Right lobe of liver (tissue), 6 donors: ENCODE data around the gene CYTIP. TPM values are rescaled to one million over a fixed set of nuclear protein-coding genes. Genes with fewer than 3 reads are reported as not detected.

Source experiments
- ATAC-seq, 4 donors: fragments of 200-7000 bp; cut with Tn5 transposase; one replicate each; pipeline ENCODE4 v1.9.1; 2020; ENCODE audit warnings: mild to moderate bottlenecking in 4 of 4, moderate library complexity in 4 of 4
- DNase-seq, 3 donors: peaks; one replicate each; pipeline ENCODE4 v3.0.0-alpha.2; 2020
- H3K27ac ChIP-seq, 3 donors: fragments of 200-600 bp; one replicate each; pipeline ENCODE4 v1.8.0; 2022
- H3K27me3 ChIP-seq, 2 donors: fragments of 200-600 bp; one replicate each; pipeline ENCODE4 v1.8.0; 2022
- H3K36me3 ChIP-seq, 4 donors: fragments of 200-600 bp; sonication (generic) in 1 of 4; one replicate each; pipeline versions ENCODE4 v1.5.1 to v1.8.0; 2017 to 2022; ENCODE audit warnings: control low read depth in 1 of 4
- H3K4me1 ChIP-seq, 4 donors: fragments of 200-600 bp; sonication (generic) in 1 of 4; one replicate each; pipeline versions ENCODE4 v1.5.1 to v1.8.0; 2017 to 2022; ENCODE audit warnings: control low read depth in 1 of 4
- H3K4me3 ChIP-seq, 3 donors: fragments of 200-600 bp; one replicate each; pipeline ENCODE4 v1.8.0; 2022
- H3K9me3 ChIP-seq, 4 donors: fragments of 200-600 bp; sonication (generic) in 1 of 4; one replicate each; pipeline versions ENCODE4 v1.5.1 to v1.8.0; 2017 to 2022; ENCODE audit warnings: control low read depth in 1 of 4
- POLR2A ChIP-seq: fragments of 450-650 bp; IDR thresholded peaks from one replicate; pipeline ENCODE4 v1.6.1; 2017; ENCODE audit warnings: antibody characterized with exemption, mild to moderate bottlenecking
- WGBS: methylation state at CpG from one replicate; pipeline ENCODE4 v1.1.6; 2018; ENCODE audit warnings: low coverage, low lambda C conversion rate; ENCODE audit not compliant: insufficient coverage; ENCODE audit errors: missing lambda C conversion rate; 5-methylcytosine and 5-hydroxymethylcytosine counted together
- intact Hi-C, 2 donors: fragments of 100-400 bp; cut with DNase I; formaldehyde crosslinking; loops; one replicate each; pipeline versions ENCODE4 v1.11.2 to v1.14.1; 2022
- total RNA-seq, 6 experiments: library from RNA; depleted of rRNA in 2 of 6; stranded (reverse); fragments of >200 nt in 2 of 6; fragmentation: NEBNext Ultra II Directional in 3 of 6; extraction: Animal tissue kit (Norgen Biotek cat#: 25700) in 3 of 6; gene quantifications; one replicate each; pipeline versions ENCODE4 v1.1.0 to v1.2.4, GENCODE V29; 2016 to 2023
- TF ChIP-seq, protein P1 (sequence below), 4 donors: fragments of 200-600 bp in 3 of 4; fragments of 450-650 bp in 1 of 4; IDR thresholded peaks; one replicate each; pipeline versions ENCODE4 v1.5.1 to v1.8.0; 2016 to 2022; ENCODE audit warnings: antibody characterized with exemption in 4 of 4, mild to moderate bottlenecking in 2 of 4
- donor health status: DM: no; HTN: yes; CAD: no.
- donor health status: DM: no; HTN: no; CAD: no.
- donor health status: DM: no; HTN: no; CAD: no.
- donor health status: DM: no; HTN: yes; CAD: no.
- donor health status: DM: no; HTN: yes; CAD: no.

The CYTIP gene
- total RNA-seq, 6 experiments from 2014 or later: 1.1 to 6.0 (median 2.9) TPM

DNA sequence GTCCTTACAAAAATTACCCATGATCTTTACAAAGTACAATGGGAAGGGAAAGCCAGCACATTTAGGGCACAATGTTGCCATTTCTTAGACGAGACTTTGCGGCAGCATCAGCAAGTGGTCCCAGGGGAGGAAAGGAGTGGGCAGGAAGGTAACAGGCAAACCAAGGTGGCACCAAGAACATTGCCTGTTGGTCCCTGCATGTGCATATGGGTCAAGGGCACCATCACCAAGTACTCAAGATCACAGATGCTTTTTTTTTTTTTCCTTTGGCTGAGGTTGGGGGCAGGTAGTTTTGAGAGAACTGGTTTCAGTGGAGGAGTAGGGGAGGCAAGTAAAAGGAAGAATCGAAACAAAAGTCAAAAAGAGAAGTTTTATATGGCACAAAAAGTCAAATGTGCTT, 752 bp upstream of the CYTIP start:
- H3K36me3 ChIP-seq: no peaks in the 10 kb centered on the region
- no peak for TF ChIP-seq POLR2A
- TF ChIP-seq, protein P1, sequence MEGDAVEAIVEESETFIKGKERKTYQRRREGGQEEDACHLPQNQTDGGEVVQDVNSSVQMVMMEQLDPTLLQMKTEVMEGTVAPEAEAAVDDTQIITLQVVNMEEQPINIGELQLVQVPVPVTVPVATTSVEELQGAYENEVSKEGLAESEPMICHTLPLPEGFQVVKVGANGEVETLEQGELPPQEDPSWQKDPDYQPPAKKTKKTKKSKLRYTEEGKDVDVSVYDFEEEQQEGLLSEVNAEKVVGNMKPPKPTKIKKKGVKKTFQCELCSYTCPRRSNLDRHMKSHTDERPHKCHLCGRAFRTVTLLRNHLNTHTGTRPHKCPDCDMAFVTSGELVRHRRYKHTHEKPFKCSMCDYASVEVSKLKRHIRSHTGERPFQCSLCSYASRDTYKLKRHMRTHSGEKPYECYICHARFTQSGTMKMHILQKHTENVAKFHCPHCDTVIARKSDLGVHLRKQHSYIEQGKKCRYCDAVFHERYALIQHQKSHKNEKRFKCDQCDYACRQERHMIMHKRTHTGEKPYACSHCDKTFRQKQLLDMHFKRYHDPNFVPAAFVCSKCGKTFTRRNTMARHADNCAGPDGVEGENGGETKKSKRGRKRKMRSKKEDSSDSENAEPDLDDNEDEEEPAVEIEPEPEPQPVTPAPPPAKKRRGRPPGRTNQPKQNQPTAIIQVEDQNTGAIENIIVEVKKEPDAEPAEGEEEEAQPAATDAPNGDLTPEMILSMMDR (IDR thresholded peaks at IDR 0.05): no peak
- no peaks in the 10 kb centered on the region for H3K9me3 ChIP-seq
- 60% methylated on average over 3 of the region's 3 CpGs for WGBS
- intact Hi-C loops: no loop called here
- ATAC-seq (no peak), DNase-seq (no peak)
- no peak overlapping the region for H3K4me3 ChIP-seq
- no peaks in the 10 kb centered on the region for H3K27me3 ChIP-seq
- no peaks in the 10 kb centered on the region for H3K4me1 ChIP-seq
- H3K27ac ChIP-seq: peak overlapping the region; percentile 7 to 67 (median 15)

DNA sequence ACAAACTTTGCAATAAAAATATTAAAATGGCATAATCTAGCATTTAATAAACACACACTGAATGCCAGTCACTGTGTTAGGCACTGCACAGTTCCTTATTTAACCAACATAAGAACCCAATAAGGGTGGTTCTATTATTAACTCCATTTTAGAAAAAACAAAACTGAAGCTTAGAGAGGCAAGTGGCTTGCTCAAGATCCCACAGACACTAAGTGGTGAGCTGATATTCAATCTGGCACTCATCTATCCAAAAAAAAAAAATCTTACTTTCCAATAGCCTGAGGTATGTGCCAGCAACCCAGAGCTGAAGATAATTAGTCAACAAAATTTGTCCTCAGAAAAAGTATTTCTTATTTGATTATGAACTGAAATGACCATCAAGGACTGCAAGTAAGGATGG, 799 bp downstream of the CYTIP start:
- H3K4me1 ChIP-seq: no peaks in the 10 kb centered on the region
- H3K27ac ChIP-seq: peak overlapping the region in 2 of 3 donors; percentile 67 to 72
- DNase-seq: no peak
- no peaks in the 10 kb centered on the region for H3K9me3 ChIP-seq
- peak in 1 of 4 donors; percentile 9 for ATAC-seq
- no peak for TF ChIP-seq POLR2A
- TF ChIP-seq, protein P1 (IDR thresholded peaks at IDR 0.05): no peak
- peak overlapping the region; percentile 15 to 41 (median 22) for H3K4me3 ChIP-seq
- H3K36me3 ChIP-seq: no peaks in the 10 kb centered on the region
- intact Hi-C loops: no loop called here
- H3K27me3 ChIP-seq: no peaks in the 10 kb centered on the region

DNA sequence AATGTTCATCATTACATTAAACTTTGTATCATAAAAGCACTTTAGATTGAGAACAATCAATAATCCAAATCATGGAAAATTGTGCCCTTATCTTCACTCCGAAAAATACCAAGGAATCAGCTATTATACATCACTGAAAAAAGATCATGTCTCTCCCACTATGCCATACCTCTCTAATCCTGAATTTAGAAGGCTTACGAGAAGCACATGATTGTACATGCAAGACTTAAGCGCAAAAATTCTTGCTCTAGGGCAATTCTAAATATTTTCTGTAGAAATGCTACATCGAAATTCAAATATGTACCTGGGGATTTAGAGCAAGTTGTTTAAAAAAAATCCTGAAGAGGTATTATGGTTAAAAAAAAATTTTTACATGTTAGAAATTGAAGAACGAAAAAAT, 1.3 kb downstream of the CYTIP start:
- Histone ChIP-seq H3K9me3 (no peaks in the 10 kb centered on the region), H3K27me3 (no peaks in the 10 kb centered on the region), H3K27ac (peak overlapping the region in 2 of 3 donors; percentile 67 to 72), H3K4me1 (no peaks in the 10 kb centered on the region), H3K4me3 (peak overlapping the region in 2 of 3 donors; percentile 15 to 41), H3K36me3 (no peaks in the 10 kb centered on the region)
- TF ChIP-seq POLR2A: no peak
- TF ChIP-seq, protein P1 (IDR thresholded peaks at IDR 0.05): no peak
- intact Hi-C loops: no loop called here
- no peak for DNase-seq
- no peak for ATAC-seq
- WGBS: 32% methylated on average over 5 of the region's 5 CpGs

DNA sequence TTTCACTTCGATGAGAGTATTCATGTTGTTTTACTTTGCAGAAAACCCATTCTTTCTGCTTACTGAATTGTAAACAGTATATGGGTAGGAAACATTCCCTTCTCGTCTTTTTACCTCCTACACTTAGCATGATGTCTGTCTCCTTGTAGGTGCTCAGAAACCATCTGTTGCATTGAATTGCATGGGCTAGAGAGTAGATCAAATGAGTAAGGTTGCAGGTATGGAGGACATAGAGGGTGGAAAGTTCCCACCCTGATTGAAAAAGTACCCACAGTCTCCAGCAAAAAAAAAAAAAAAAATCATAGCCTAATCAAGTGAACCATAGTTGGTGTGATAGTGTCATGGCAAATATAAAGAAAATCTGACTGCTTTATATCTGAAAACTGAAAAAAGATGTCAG, 1.7 kb downstream of the CYTIP start:
- no peak for TF ChIP-seq POLR2A
- TF ChIP-seq, protein P1 (IDR thresholded peaks at IDR 0.05): no peak
- WGBS: 40% methylated on average over 2 of the region's 2 CpGs
- H3K4me1 ChIP-seq: no peaks in the 10 kb centered on the region

DNA sequence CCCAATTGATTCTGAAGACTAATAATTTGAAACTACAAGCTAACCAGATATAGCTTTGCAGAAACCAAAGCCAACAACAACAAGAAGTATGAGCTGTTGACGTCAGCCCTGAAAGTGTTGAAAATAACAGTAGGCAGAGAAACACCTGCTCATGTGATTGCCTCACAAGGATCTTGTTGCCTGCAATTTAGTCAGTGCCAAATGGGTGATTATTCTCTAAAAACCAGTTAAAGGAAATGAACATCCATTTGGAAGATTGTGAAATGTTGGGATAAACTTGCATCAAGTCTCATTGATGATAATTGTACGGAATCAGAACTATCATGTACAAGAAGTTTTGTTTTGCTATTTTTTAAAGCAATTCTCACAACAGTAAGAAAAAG, 2.8 kb downstream of the CYTIP start:
- Histone ChIP-seq H3K36me3 (no peaks in the 10 kb centered on the region), H3K27ac (peak overlapping the region in 2 of 3 donors; percentile 20 to 72), H3K4me3 (peak overlapping the region; percentile 7 to 41 (median 15)), H3K4me1 (no peaks in the 10 kb centered on the region), H3K27me3 (no peaks in the 10 kb centered on the region), H3K9me3 (no peaks in the 10 kb centered on the region)
- intact Hi-C loops: no loop called here
- DNase-seq (no peak), ATAC-seq (peak in 3 of 4 donors; percentile 21 to 39 (median 25))
- TF ChIP-seq, protein P1 (IDR thresholded peaks at IDR 0.05): no peak
- 32% methylated on average over 2 of the region's 2 CpGs for WGBS

More for the DNA sequence above, 1.7 kb downstream of the CYTIP start:
- Histone ChIP-seq H3K27me3 (no peaks in the 10 kb centered on the region), H3K36me3 (no peaks in the 10 kb centered on the region), H3K9me3 (no peaks in the 10 kb centered on the region), H3K4me3 (peak overlapping the region; percentile 7 to 41 (median 15)), H3K27ac (peak overlapping the region; percentile 31 to 72 (median 67))
- DNase-seq (no peak), ATAC-seq (no peak)
- intact Hi-C loops: no loop called here
